ENCODE data around the gene IQSEC1.

Gene IQSEC1

GRCh38 chr3:12998648-12999047 lies 74.6 kb downstream of the IQSEC1 start:
- DNase-seq (ENCODE audit: low read depth): no peak
- no peak overlapping the region for H3K4me3 ChIP-seq (ENCODE audit: low read depth, low read length)
- no peak for TF ChIP-seq CTCF (conservative IDR thresholded peaks at IDR 0.05; ENCODE audit: low read depth, low read length)

DNA sequence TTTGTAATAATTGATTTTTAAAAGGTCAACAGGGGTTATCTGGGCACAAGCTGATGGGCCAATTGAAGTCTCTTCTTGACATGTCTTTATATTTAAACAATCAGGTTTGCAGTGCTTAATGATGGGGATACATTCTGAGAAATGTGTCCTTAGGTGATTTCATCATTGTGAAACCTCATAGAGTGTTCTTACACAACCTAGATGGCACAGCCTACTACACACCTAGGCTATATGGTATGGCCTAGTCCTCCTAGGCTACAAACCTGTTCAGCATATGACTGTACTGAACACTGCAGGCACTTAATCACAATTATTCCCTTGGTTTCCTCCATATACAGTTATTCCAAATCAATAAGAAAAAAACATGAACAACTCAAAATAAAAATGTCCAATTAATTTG lies 75.8 kb downstream of the IQSEC1 start:
- DNase-seq (ENCODE audit: low read depth): no peak
- H3K4me3 ChIP-seq (ENCODE audit: low read depth, low read length): no peak overlapping the region
- no peak for TF ChIP-seq CTCF (conservative IDR thresholded peaks at IDR 0.05; ENCODE audit: low read depth, low read length)

- H3K4me3 ChIP-seq (ENCODE audit: low read depth, low read length): no peak overlapping the region
- DNase-seq (ENCODE audit: low read depth): no peak
- TF ChIP-seq CTCF (conservative IDR thresholded peaks at IDR 0.05; ENCODE audit: low read depth, low read length): no peak
Measured at GRCh38 chr3:12996181-12996506, 77.1 kb downstream of the IQSEC1 start.

DNA sequence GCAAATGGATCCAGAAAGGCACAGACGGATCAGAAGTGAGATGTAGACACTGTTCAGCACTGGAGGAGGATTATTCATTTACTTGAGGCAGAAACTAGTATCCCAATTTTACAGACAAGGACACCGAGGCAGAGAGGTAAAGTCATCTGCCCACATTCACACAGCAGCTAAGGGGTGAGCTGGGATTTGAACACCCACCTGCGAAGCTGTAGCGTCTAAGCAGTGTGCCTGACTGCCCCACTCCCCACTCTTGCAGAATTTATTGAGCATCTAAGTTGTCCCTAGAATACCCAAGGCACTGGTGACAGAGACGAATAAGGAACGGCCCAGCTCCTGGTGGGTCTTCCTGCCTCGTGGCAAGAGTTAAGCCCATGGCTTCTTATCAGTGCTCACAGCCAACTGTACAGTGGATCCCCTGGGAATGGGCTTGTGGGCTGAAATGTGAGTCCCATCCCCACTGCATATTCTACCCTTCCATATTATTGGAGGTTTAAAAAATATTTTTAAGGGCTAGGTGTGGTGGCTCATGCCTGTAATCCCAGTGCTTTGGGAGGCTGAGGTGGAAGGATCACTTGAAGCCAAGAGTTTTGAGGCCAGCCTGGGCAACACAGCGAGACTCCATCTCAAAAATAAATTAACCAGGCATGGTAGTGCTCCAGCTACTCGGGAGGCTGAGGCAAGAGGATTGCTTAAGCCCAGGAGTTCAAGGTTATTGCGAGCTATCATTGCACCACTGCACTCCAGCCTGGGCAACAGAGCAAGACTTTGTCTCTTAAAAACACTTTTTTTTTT lies 77.6 kb downstream of the IQSEC1 start:
- TF ChIP-seq CTCF (conservative IDR thresholded peaks at IDR 0.05; ENCODE audit: low read depth, low read length): no peak
- no peak for DNase-seq (ENCODE audit: low read depth)
- H3K4me3 ChIP-seq (ENCODE audit: low read depth, low read length): no peak overlapping the region

GRCh38 chr3:12994607-12995388 lies 78.4 kb downstream of the IQSEC1 start:
- H3K4me3 ChIP-seq (ENCODE audit: low read depth, low read length): peak overlapping the region; percentile 63
- DNase-seq (ENCODE audit: low read depth): peak; percentile 78
- TF ChIP-seq CTCF (conservative IDR thresholded peaks at IDR 0.05; ENCODE audit: low read depth, low read length): peak; percentile 68

DNA sequence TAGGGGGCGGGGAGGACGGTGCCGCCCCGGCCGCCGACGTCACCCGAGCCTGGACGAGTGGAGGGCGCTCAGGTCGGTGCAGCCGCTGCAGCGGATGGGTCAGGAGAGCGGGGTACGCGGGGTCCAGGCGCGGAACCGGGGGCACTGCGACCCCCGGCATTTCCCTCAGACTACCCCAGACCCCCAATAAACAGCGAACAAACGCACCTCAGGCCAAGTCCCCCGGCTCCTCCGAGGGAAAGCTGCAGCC lies 78.9 kb downstream of the IQSEC1 start:
- DNase-seq (ENCODE audit: low read depth): no peak
- TF ChIP-seq CTCF (conservative IDR thresholded peaks at IDR 0.05; ENCODE audit: low read depth, low read length): no peak
- H3K4me3 ChIP-seq (ENCODE audit: low read depth, low read length): peak overlapping the region; percentile 63
